ENCODE results near the gene CEACAM6.
"Not testable (repeated sequence)": the region's sequence is repeated elsewhere in the genome, so short reads cannot be mapped to it uniquely, and the experiment has no call there.

The CEACAM6 gene

GRCh38 chr19:41755328-41755913 is at the start of gene CEACAM6:
Gene CEACAM6, plus strand, starts transcription at chr19:41755530. Its CDS starts 109 bp downstream, at chr19:41755639.
- DNase-seq (ENCODE audit: low read depth): no peak

GRCh38 chr19:41706741-41707501 is 48.4 kb upstream of the CEACAM6 start:
- DNase-seq (ENCODE audit: low read depth): peak; percentile 32

- no peak for DNase-seq (ENCODE audit: low read depth)
Measured at GRCh38 chr19:41707502-41707812, 47.9 kb upstream of the CEACAM6 start.

GRCh38 chr19:41707871-41708371 is 47.4 kb upstream of the CEACAM6 start:
- no peak for DNase-seq (ENCODE audit: low read depth)

- no peak for DNase-seq (ENCODE audit: low read depth)
Measured at GRCh38 chr19:41708481-41708880, 46.8 kb upstream of the CEACAM6 start, which contains the start of gene CEACAM5. Gene CEACAM5, plus strand, starts transcription at chr19:41708626. Its CDS starts 106 bp downstream, at chr19:41708732.

- DNase-seq (ENCODE audit: low read depth): not testable (repeated sequence)
Measured at GRCh38 chr19:41709516-41709915, 45.8 kb upstream of the CEACAM6 start.

- no peak for DNase-seq (ENCODE audit: low read depth)
Measured at GRCh38 chr19:41709951-41710645, 45.2 kb upstream of the CEACAM6 start.

- DNase-seq (ENCODE audit: low read depth): no peak
Measured at GRCh38 chr19:41711376-41712261, 43.7 kb upstream of the CEACAM6 start.

GRCh38 chr19:41714598-41714997 is 40.7 kb upstream of the CEACAM6 start:
- DNase-seq (ENCODE audit: low read depth): no peak

GRCh38 chr19:41718761-41719160 is 36.6 kb upstream of the CEACAM6 start:
- no peak for DNase-seq (ENCODE audit: low read depth)

GRCh38 chr19:41720103-41720502 is 35.2 kb upstream of the CEACAM6 start:
- DNase-seq (ENCODE audit: low read depth): no peak

GRCh38 chr19:41726493-41726892 is 28.8 kb upstream of the CEACAM6 start:
- DNase-seq (ENCODE audit: low read depth): no peak

GRCh38 chr19:41734156-41734555 is 21.2 kb upstream of the CEACAM6 start:
- no peak for DNase-seq (ENCODE audit: low read depth)

- DNase-seq (ENCODE audit: low read depth): no peak
Measured at GRCh38 chr19:41734585-41734984, 20.7 kb upstream of the CEACAM6 start.

- DNase-seq (ENCODE audit: low read depth): no peak
Measured at GRCh38 chr19:41735071-41735600, 20.2 kb upstream of the CEACAM6 start.

GRCh38 chr19:41739361-41739760 is 16.0 kb upstream of the CEACAM6 start:
- DNase-seq (ENCODE audit: low read depth): no peak

GRCh38 chr19:41740415-41741243 is 14.7 kb upstream of the CEACAM6 start:
- no peak for DNase-seq (ENCODE audit: low read depth)

- DNase-seq (ENCODE audit: low read depth): no peak
Measured at GRCh38 chr19:41741244-41741554, 14.1 kb upstream of the CEACAM6 start.

GRCh38 chr19:41744850-41745249 is 10.5 kb upstream of the CEACAM6 start:
- no peak for DNase-seq (ENCODE audit: low read depth)

- DNase-seq (ENCODE audit: low read depth): no peak
Measured at GRCh38 chr19:41745756-41746155, 9.6 kb upstream of the CEACAM6 start.
